ENCODE data around the gene OR51S1.

The OR51S1 gene

GRCh38 chr11:4881860-4882500, 33.0 kb upstream of the OR51S1 start, which contains the start of gene OR51T1:
OR51T1 (plus strand) TSS chr11:4881900; CDS start chr11:4881900, 0 bp downstream.
- no peak for TF ChIP-seq CTCF (IDR thresholded peaks at IDR 0.05)

- TF ChIP-seq CTCF (IDR thresholded peaks at IDR 0.05), result no peak
Measured at GRCh38 chr11:4881188-4881587, 32.2 kb upstream of the OR51S1 start.

- no peak for TF ChIP-seq CTCF (IDR thresholded peaks at IDR 0.05)
Measured at GRCh38 chr11:4865855-4866254, 16.8 kb upstream of the OR51S1 start.

GRCh38 chr11:4863876-4864275, 14.9 kb upstream of the OR51S1 start:
- TF ChIP-seq CTCF (IDR thresholded peaks at IDR 0.05), result no peak

- TF ChIP-seq CTCF (IDR thresholded peaks at IDR 0.05), result no peak
Measured at GRCh38 chr11:4862447-4863236, 13.6 kb upstream of the OR51S1 start.

GRCh38 chr11:4851033-4851432, 2.0 kb upstream of the OR51S1 start:
- TF ChIP-seq CTCF (IDR thresholded peaks at IDR 0.05), result no peak

GRCh38 chr11:4839851-4840549, 9.0 kb downstream of the OR51S1 start:
- no peak for TF ChIP-seq CTCF (IDR thresholded peaks at IDR 0.05)

Measured in LNCAP (cell line).